ENCODE measurements around the gene COQ10A.

DNA sequence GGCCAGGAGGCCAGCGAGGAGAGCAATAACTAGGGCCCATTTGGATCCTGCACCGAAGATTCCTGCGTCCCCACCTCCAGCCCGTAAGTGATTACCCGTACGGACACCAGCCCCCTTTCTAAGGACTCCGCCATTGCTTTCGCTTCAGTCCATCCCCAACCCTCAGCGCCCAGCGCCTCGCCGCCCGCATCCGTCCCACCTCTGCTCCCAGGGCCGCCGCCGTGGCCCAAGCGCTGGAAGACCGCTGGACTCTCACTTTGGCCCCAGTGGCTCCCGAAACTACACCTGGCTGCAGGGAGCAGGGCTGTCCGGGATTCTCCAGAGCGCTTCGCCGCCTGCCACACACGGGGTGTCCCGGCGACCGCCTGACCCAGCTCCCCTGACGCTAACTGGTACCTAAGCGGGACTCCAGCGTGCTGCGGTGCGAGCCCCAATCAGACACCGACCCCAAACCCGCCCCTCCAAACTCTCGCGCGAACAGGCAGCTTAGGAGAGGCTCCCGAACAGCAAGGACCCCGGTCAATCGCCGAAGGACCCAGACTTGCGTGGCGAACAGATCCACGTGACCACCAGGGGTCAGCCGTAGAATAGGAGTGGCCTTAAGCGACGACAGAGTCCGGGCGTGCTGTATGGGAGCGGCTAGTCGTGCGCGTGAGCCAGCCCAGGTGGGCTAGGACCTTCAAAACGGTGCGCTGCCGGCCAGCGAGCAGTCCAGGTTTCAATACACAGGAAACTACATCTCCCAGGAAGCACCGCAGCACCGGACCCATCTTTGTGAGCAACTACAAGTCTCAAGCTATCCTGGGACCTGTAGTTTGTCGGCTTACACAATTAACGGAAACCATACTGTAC lies 49.1 kb downstream of the COQ10A start, which contains the start of gene CNPY2:
- TF ChIP-seq, protein P1, sequence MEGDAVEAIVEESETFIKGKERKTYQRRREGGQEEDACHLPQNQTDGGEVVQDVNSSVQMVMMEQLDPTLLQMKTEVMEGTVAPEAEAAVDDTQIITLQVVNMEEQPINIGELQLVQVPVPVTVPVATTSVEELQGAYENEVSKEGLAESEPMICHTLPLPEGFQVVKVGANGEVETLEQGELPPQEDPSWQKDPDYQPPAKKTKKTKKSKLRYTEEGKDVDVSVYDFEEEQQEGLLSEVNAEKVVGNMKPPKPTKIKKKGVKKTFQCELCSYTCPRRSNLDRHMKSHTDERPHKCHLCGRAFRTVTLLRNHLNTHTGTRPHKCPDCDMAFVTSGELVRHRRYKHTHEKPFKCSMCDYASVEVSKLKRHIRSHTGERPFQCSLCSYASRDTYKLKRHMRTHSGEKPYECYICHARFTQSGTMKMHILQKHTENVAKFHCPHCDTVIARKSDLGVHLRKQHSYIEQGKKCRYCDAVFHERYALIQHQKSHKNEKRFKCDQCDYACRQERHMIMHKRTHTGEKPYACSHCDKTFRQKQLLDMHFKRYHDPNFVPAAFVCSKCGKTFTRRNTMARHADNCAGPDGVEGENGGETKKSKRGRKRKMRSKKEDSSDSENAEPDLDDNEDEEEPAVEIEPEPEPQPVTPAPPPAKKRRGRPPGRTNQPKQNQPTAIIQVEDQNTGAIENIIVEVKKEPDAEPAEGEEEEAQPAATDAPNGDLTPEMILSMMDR (IDR thresholded peaks at IDR 0.05), result peak in 8 of 12 donors; percentile 14 to 36 (median 24)
- peak in 1 of 2 donors; percentile 80 for TF ChIP-seq POLR2A (IDR thresholded peaks at IDR 0.05)

All from heart left ventricle (tissue), 13 donors.